MM.1S (cell line): ENCODE results near the gene TEX9.

Source experiments
- EZH2 ChIP-seq: fragments of 300-600 bp; sonication (generic); optimal IDR thresholded peaks from 2 replicates; pipeline ENCODE3; 2017; ENCODE audit warnings: low read depth, mild to moderate bottlenecking, antibody characterized with exemption, low read length, mixed read lengths
- EZH2phosphoT487 ChIP-seq: fragments of 300-600 bp; sonication (generic); IDR thresholded peaks from 2 replicates; pipeline ENCODE4 v1.6.1; 2018; ENCODE audit warnings: antibody characterized with exemption, low read length
- TF ChIP-seq, protein P1 (sequence below): fragments of 300-600 bp; sonication (generic); IDR thresholded peaks from 2 replicates; pipeline ENCODE4 v1.5.1; 2016; ENCODE audit warnings: antibody characterized with exemption, low read length, mixed read lengths

DNA sequence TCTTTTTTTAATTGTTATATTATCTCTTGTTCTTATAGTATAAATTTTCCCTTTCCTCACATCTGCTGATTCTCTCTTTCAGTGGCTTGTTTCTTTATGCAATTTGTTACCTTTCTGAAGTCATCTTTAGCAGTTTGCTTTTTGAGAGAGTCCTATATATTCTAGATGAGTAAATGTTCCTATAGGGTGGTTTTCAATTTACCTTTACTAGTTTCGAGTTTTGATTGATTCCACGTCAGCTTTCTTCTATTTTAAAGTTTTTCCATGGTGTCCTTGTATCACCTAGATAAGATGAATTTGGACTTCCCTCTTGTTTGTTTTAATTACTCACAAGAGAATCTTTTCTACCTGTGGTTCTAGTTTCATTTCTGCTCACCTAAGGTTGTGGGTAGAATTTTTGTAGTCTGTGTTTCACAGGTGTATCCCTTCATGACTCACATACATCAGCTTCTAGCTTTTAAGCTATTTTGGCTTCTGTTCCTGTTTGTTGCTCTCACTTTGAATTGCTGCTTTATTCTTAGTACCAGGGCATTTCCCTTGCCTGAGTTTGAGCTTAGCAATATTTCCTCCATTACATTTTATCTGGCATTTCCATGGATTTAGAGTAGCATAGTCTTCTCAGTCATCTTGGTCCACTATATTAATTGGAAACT, 6.4 kb downstream of the TEX9 start:
- TF ChIP-seq, protein P1, sequence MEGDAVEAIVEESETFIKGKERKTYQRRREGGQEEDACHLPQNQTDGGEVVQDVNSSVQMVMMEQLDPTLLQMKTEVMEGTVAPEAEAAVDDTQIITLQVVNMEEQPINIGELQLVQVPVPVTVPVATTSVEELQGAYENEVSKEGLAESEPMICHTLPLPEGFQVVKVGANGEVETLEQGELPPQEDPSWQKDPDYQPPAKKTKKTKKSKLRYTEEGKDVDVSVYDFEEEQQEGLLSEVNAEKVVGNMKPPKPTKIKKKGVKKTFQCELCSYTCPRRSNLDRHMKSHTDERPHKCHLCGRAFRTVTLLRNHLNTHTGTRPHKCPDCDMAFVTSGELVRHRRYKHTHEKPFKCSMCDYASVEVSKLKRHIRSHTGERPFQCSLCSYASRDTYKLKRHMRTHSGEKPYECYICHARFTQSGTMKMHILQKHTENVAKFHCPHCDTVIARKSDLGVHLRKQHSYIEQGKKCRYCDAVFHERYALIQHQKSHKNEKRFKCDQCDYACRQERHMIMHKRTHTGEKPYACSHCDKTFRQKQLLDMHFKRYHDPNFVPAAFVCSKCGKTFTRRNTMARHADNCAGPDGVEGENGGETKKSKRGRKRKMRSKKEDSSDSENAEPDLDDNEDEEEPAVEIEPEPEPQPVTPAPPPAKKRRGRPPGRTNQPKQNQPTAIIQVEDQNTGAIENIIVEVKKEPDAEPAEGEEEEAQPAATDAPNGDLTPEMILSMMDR: no peak
- TF ChIP-seq EZH2 (no peak), EZH2phosphoT487 (no peak)
